GM12878 (cell line): ENCODE measurements around the gene SDC1. TPM values are rescaled to one million over a fixed set of nuclear protein-coding genes. Genes with fewer than 3 reads are reported as not detected.

Experiments used
- ATF7 ChIP-seq: fragments of 450-650 bp; IDR thresholded peaks from 2 replicates; pipeline ENCODE4 v1.6.1; 2016; ENCODE audit warnings: low read depth, mild to moderate bottlenecking
- BMI1 ChIP-seq: fragments of 450-650 bp; IDR thresholded peaks from 2 replicates; pipeline ENCODE4 v1.6.1; 2016; ENCODE audit warnings: mild to moderate bottlenecking, moderate library complexity, borderline replicate concordance
- CEBPB ChIP-seq, 2 experiments: fragments of 150-350 bp in 1 of 2; IDR thresholded peaks; 2 replicates each; pipeline ENCODE4 v1.6.1; 2012 to 2014; ENCODE audit warnings: low read depth in 2 of 2, low read length in 2 of 2, borderline replicate concordance in 1 of 2, inconsistent platforms in 1 of 2
- ETV6 ChIP-seq, 2 experiments: fragments of 450-650 bp in 1 of 2; IDR thresholded peaks in 1 of 2; conservative IDR thresholded peaks in 1 of 2; 2 replicates each; pipeline ENCODE4 v1.6.1; 2014; ENCODE audit warnings: antibody characterized with exemption in 1 of 2, borderline replicate concordance in 1 of 2, low read depth in 1 of 2, mild to moderate bottlenecking in 1 of 2, moderate library complexity in 1 of 2
- GATAD2B ChIP-seq: fragments of 450-650 bp; conservative IDR thresholded peaks from 2 replicates; pipeline ENCODE4 v1.6.1; 2017; ENCODE audit warnings: low read depth, mild to moderate bottlenecking, moderate library complexity
- JUNB ChIP-seq: IDR thresholded peaks from 2 replicates; pipeline ENCODE4 v1.6.1; 2016; ENCODE audit warnings: antibody characterized with exemption, mild to moderate bottlenecking
- MEF2A ChIP-seq: IDR thresholded peaks from 2 replicates; pipeline ENCODE4 v1.6.1; 2011; ENCODE audit warnings: low read depth, mild to moderate bottlenecking, low read length, moderate library complexity; ENCODE audit not compliant: insufficient read depth
- MEF2B ChIP-seq: fragments of 450-650 bp; IDR thresholded peaks from 2 replicates; pipeline ENCODE4 v1.6.1; 2018; ENCODE audit warnings: mild to moderate bottlenecking, moderate library complexity; ENCODE audit not compliant: partially characterized antibody, poor library complexity, severe bottlenecking
- MTA2 ChIP-seq: fragments of 450-650 bp; IDR thresholded peaks from 2 replicates; pipeline ENCODE4 v1.6.1; 2016; ENCODE audit warnings: low read depth, mild to moderate bottlenecking, moderate library complexity
- MTA3 ChIP-seq: IDR thresholded peaks from 2 replicates; pipeline ENCODE4 v1.6.1; 2012; ENCODE audit warnings: low read length, inconsistent platforms, borderline replicate concordance
- NBN ChIP-seq: fragments of 450-650 bp; IDR thresholded peaks from 2 replicates; pipeline ENCODE4 v1.6.1; 2016
- POLR2A ChIP-seq: IDR thresholded peaks from 2 replicates; pipeline ENCODE4 v1.6.1; 2011; ENCODE audit warnings: low read depth, mild to moderate bottlenecking, low read length
- RB1 ChIP-seq: fragments of 450-650 bp; formaldehyde crosslinking; IDR thresholded peaks from 2 replicates; pipeline ENCODE4 v1.6.1; 2017; ENCODE audit warnings: mild to moderate bottlenecking, borderline replicate concordance
- SIN3A ChIP-seq: IDR thresholded peaks from 2 replicates; pipeline ENCODE4 v1.6.1; 2012; ENCODE audit warnings: low read depth, low read length, improper control_type of control experiment
- SMAD5 ChIP-seq: IDR thresholded peaks from 2 replicates; pipeline ENCODE4 v1.6.1; 2016; ENCODE audit warnings: antibody characterized with exemption, low read depth
- SMARCA5 ChIP-seq: fragments of 450-650 bp; IDR thresholded peaks from 2 replicates; pipeline ENCODE4 v1.6.1; 2017; ENCODE audit warnings: mild to moderate bottlenecking
- SMC3 ChIP-seq: IDR thresholded peaks from 2 replicates; pipeline ENCODE4 v1.6.1; 2011; ENCODE audit warnings: low read length, improper control_type of control experiment, borderline replicate concordance
- SREBF2 ChIP-seq: IDR thresholded peaks from 2 replicates; pipeline ENCODE4 v1.6.1; 2012; ENCODE audit warnings: mild to moderate bottlenecking, low read length
- SRF ChIP-seq, 2 experiments: IDR thresholded peaks; 2 replicates each; pipeline ENCODE4 v1.6.1; 2011; ENCODE audit warnings: low read depth in 2 of 2, low read length in 2 of 2, mild to moderate bottlenecking in 1 of 2, moderate library complexity in 1 of 2
- TAF1 ChIP-seq: IDR thresholded peaks from 2 replicates; pipeline ENCODE4 v1.6.1; 2011; ENCODE audit warnings: mild to moderate bottlenecking, low read depth, low read length, borderline replicate concordance
- polyA plus RNA-seq, 11 experiments: library from polyadenylated mRNA; depleted of rRNA in 4 of 11; unstranded in 6 of 11; stranded (reverse) in 5 of 11; fragments of >200 nt; fragmentation: Nextera tagmentation in 4 of 11; fragmentation: Illumina TruSeq in 1 of 11; extraction: Ambion mirVana in 4 of 11; extraction: Trizol in 1 of 11; gene quantifications; 1 replicate in 1 of 11; 2 replicates in 10 of 11; pipeline versions ENCODE4 v1.2.1 to v1.2.3, GENCODE V29; 2011 to 2016; ENCODE audit warnings: inconsistent platforms in 2 of 11, missing spikeins in 2 of 11, low read depth in 1 of 11
- total RNA-seq, 4 experiments: library from RNA; depleted of rRNA in 3 of 4; stranded (reverse); fragments of >200 nt in 3 of 4; fragmentation: Illumina TruSeq in 1 of 4; extraction: Trizol in 1 of 4; gene quantifications; 2 replicates each; pipeline versions ENCODE4 v1.2.1 to v1.2.3, GENCODE V29; 2013 to 2021
- TF ChIP-seq, protein P1 (sequence below): fragments of 450-650 bp; IDR thresholded peaks from 2 replicates; pipeline ENCODE4 v1.6.1; 2016; ENCODE audit warnings: mild to moderate bottlenecking
- TF ChIP-seq, protein P2 (sequence below): IDR thresholded peaks from 2 replicates; pipeline ENCODE4 v1.6.1; 2011; ENCODE audit warnings: borderline replicate concordance, low read depth, mild to moderate bottlenecking, moderate library complexity, mixed read lengths, low read length; ENCODE audit not compliant: insufficient read depth; ENCODE audit errors: extremely low read length
- TF ChIP-seq, protein P3 (sequence below): IDR thresholded peaks from 2 replicates; pipeline ENCODE4 v1.6.1; 2012; ENCODE audit warnings: low read depth, low read length, improper control_type of control experiment
- TF ChIP-seq, protein P4 (sequence below): fragments of 450-650 bp; IDR thresholded peaks from 2 replicates; pipeline ENCODE4 v1.6.1; 2017; ENCODE audit warnings: mild to moderate bottlenecking, moderate library complexity

SDC1 gene
- total and polyA plus RNA-seq, 10 of the 15 experiments (the other 5 are each of a cell fraction or from before 2014, with no cell fraction given): 0.85 to 36.8 (median 23.7) TPM

DNA sequence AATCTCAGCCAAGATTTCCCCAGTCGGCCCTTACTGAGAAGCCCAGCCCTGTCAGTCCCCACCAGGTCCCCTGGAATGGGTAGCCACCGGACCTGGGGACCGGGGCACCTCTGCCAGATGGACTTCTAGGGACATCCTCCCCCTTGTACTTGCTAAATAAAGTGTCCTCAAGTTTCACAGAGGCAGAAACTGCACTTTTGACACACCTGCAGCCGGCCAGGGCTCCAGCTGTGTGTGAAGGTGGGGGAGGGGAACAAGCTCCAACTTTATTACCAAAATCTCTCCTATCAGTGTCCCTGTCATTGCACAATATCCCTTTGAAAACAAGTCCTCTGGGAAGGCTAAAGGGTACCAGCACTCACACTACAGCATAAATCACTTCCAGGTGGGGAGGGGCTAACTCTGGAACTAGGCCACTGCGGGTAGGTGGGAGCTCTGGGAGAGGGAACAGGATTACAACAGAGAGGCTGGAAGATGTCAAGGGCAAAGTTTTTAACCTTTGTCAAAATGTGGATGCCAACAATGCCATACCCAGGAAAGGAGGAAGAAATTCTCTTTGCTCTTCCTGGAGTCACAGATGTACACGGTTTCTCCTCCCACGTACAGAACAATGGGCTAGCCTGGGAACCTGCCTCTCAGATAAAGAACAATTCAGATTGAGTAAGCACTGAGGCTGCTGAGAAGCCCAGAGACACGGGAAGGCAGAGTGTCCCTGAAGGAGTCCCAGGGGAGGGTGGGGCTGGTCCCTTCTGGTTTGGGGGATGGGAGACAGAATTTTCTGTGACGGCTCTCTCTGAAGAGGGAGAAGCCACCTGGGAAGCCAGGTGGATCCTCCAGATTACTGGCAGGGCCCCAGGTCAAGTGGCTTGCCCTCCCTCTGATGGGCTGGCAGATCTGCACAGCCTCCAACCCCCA is 11.0 kb downstream of the SDC1 start (continued):
- TF ChIP-seq, protein P1, sequence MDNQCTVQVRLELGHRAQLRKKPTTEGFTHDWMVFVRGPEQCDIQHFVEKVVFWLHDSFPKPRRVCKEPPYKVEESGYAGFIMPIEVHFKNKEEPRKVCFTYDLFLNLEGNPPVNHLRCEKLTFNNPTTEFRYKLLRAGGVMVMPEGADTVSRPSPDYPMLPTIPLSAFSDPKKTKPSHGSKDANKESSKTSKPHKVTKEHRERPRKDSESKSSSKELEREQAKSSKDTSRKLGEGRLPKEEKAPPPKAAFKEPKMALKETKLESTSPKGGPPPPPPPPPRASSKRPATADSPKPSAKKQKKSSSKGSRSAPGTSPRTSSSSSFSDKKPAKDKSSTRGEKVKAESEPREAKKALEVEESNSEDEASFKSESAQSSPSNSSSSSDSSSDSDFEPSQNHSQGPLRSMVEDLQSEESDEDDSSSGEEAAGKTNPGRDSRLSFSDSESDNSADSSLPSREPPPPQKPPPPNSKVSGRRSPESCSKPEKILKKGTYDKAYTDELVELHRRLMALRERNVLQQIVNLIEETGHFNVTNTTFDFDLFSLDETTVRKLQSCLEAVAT: no peak
- TF ChIP-seq SRF (IDR thresholded peaks at IDR 0.05; ENCODE audit: low read depth in 2 of 2, low read length in 2 of 2): no peak
- no peak for TF ChIP-seq SREBF2
- TF ChIP-seq, protein P2, sequence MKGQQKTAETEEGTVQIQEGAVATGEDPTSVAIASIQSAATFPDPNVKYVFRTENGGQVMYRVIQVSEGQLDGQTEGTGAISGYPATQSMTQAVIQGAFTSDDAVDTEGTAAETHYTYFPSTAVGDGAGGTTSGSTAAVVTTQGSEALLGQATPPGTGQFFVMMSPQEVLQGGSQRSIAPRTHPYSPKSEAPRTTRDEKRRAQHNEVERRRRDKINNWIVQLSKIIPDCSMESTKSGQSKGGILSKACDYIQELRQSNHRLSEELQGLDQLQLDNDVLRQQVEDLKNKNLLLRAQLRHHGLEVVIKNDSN: no peak
- 0 out of 2 replicates have a peak, but pooled peaks have one; percentile 31 for TF ChIP-seq NBN
- TF ChIP-seq MEF2B: peak; percentile 98
- no peak for TF ChIP-seq SMC3
- TF ChIP-seq MTA3: no peak
- TF ChIP-seq POLR2A: no peak
- no peak for TF ChIP-seq SMARCA5
- 0 out of 2 replicates have a peak, but pooled peaks have one; percentile 35 for TF ChIP-seq GATAD2B
- no peak for TF ChIP-seq RB1
- TF ChIP-seq SIN3A: no peak
- no peak for TF ChIP-seq JUNB
- TF ChIP-seq ATF7: no peak
- TF ChIP-seq SMAD5: no peak
- no peak for TF ChIP-seq BMI1
- no peak for TF ChIP-seq TAF1
- TF ChIP-seq, protein P3, sequence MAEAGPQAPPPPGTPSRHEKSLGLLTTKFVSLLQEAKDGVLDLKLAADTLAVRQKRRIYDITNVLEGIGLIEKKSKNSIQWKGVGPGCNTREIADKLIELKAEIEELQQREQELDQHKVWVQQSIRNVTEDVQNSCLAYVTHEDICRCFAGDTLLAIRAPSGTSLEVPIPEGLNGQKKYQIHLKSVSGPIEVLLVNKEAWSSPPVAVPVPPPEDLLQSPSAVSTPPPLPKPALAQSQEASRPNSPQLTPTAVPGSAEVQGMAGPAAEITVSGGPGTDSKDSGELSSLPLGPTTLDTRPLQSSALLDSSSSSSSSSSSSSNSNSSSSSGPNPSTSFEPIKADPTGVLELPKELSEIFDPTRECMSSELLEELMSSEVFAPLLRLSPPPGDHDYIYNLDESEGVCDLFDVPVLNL: no peak
- TF ChIP-seq, protein P4, sequence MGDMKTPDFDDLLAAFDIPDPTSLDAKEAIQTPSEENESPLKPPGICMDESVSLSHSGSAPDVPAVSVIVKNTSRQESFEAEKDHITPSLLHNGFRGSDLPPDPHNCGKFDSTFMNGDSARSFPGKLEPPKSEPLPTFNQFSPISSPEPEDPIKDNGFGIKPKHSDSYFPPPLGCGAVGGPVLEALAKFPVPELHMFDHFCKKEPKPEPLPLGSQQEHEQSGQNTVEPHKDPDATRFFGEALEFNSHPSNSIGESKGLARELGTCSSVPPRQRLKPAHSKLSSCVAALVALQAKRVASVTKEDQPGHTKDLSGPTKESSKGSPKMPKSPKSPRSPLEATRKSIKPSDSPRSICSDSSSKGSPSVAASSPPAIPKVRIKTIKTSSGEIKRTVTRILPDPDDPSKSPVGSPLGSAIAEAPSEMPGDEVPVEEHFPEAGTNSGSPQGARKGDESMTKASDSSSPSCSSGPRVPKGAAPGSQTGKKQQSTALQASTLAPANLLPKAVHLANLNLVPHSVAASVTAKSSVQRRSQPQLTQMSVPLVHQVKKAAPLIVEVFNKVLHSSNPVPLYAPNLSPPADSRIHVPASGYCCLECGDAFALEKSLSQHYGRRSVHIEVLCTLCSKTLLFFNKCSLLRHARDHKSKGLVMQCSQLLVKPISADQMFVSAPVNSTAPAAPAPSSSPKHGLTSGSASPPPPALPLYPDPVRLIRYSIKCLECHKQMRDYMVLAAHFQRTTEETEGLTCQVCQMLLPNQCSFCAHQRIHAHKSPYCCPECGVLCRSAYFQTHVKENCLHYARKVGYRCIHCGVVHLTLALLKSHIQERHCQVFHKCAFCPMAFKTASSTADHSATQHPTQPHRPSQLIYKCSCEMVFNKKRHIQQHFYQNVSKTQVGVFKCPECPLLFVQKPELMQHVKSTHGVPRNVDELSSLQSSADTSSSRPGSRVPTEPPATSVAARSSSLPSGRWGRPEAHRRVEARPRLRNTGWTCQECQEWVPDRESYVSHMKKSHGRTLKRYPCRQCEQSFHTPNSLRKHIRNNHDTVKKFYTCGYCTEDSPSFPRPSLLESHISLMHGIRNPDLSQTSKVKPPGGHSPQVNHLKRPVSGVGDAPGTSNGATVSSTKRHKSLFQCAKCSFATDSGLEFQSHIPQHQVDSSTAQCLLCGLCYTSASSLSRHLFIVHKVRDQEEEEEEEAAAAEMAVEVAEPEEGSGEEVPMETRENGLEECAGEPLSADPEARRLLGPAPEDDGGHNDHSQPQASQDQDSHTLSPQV: no peak
- no peak for TF ChIP-seq ETV6 (conservative IDR thresholded peaks at IDR 0.05 in 1 of 2, IDR thresholded peaks at IDR 0.05 in 1 of 2; ENCODE audit: borderline replicate concordance in 1 of 2, low read depth in 1 of 2)
- TF ChIP-seq CEBPB (IDR thresholded peaks at IDR 0.05; ENCODE audit: borderline replicate concordance in 1 of 2, low read depth in 2 of 2, low read length in 2 of 2): no peak
- TF ChIP-seq MEF2A: no peak
- TF ChIP-seq MTA2: no peak
